ENCODE results near the gene TAL2. TPM values are rescaled to one million over a fixed set of nuclear protein-coding genes. Genes with fewer than 3 reads are reported as not detected.

The TAL2 gene
- total and polyA plus RNA-seq, 3 donors from 2014 or later, result 0.78 TPM; not detected in 2

- Histone ChIP-seq H3K36me3 (ENCODE audit: low read depth, missing control alignments) (no peaks in the 10 kb centered on the region), H3K4me3 (no peak overlapping the region), H3K4me1 (peaks cover 4% of the 10 kb centered on the region), H3K27ac (no peak overlapping the region), H3K27me3 (no peaks in the 10 kb centered on the region), H3K9me3 (no peaks in the 10 kb centered on the region)
- DNase-seq, result no peak
- TF ChIP-seq CTCF (IDR thresholded peaks at IDR 0.05), result no peak
- WGBS, 2 donors, result 78 to 82% methylated on average over 2 of the region's 2 CpGs
- intact Hi-C loops (cut with DNase I; ENCODE audit: low total_unique reads), result no loop called here
Measured at GRCh38 chr9:105658351-105658750, 3.9 kb upstream of the TAL2 start.

DNA sequence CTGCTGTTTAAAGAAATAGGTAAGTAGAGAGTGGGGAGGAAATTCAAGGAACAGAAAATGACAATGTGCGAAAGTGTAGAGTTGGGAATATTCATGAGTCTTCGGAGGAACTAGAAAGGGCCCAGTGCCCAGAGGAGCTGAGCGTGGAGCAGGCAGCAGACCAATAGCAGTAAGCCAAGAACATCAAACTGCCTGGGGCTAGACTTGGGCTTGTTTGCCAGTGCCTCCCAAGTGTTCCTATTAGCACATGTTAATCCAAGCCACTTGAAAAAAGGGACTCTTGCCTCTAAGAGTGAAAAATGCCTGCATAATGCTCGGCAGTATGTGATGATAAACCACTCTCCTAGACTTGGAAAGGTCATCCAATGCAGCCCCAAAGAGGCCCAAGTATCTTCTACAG lies 1.2 kb upstream of the TAL2 start:
- 91 to 92% methylated on average over 4 of the region's 4 CpGs for WGBS, 2 donors
- no peak overlapping the region for H3K27ac ChIP-seq
- TF ChIP-seq CTCF (IDR thresholded peaks at IDR 0.05), result no peak
- TF ChIP-seq POLR2A (IDR thresholded peaks at IDR 0.05), result no peak
- H3K9me3 ChIP-seq, result no peaks in the 10 kb centered on the region
- H3K27me3 ChIP-seq, result no peaks in the 10 kb centered on the region
- DNase-seq, result no peak
- H3K36me3 ChIP-seq (ENCODE audit: low read depth, missing control alignments), result no peaks in the 10 kb centered on the region
- H3K4me3 ChIP-seq, result no peak overlapping the region
- intact Hi-C loops (cut with DNase I; ENCODE audit: low total_unique reads), result no loop called here
- H3K4me1 ChIP-seq, result peaks cover 4% of the 10 kb centered on the region

DNA sequence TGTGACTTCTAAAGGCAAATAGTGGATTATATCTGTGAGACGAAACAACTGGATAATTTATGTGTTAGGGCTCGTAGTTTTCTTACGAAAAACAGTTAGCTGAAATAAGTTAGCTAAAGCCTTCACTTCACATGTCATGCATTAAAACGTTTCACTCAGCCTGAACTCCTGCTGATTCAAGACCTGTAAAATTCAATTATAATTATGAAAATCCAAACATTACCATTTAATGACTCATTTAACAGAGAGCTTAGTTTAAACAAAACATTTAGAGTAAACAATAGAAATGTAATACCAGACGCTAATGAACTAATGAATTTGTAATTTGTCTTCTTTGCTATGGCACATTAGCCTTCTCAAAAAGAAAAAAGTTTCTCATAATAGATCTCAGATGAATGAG lies 1.7 kb downstream of the TAL2 start:
- H3K4me3 ChIP-seq, result no peak overlapping the region
- H3K4me1 ChIP-seq, result no peaks in the 10 kb centered on the region
- TF ChIP-seq CTCF (IDR thresholded peaks at IDR 0.05) (no peak), POLR2A (IDR thresholded peaks at IDR 0.05) (no peak)
- 82 to 83% methylated on average over 5 of the region's 5 CpGs for WGBS, 2 donors
- H3K27ac ChIP-seq, result no peak overlapping the region
- no peaks in the 10 kb centered on the region for H3K9me3 ChIP-seq
- intact Hi-C loops (cut with DNase I; ENCODE audit: low total_unique reads), result no loop called here
- H3K36me3 ChIP-seq (ENCODE audit: low read depth, missing control alignments), result no peaks in the 10 kb centered on the region
- H3K27me3 ChIP-seq, result no peaks in the 10 kb centered on the region
- DNase-seq, result no peak

DNA sequence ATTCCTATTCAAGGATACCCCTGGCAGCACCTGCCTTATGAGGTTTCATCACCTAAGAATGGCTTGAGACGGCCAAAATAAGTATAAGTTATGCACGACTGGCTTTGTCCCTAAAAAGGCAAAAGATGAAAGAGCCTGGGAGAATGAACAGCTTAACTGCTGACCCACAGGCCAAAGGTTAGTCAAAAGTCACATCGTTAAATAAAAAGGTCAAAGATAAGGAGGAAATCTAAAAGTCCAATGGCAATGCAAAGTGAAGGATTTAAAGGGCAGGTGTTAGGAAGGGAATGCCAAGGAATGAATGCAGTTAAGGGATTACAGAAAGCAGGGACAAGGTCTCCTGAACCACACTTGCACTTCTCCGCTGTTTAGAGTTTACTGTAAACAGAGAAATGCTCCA lies 5.6 kb downstream of the TAL2 start:
- H3K36me3 ChIP-seq (ENCODE audit: low read depth, missing control alignments), result no peaks in the 10 kb centered on the region
- intact Hi-C loops (cut with DNase I; ENCODE audit: low total_unique reads), result no loop called here
- H3K9me3 ChIP-seq, result no peaks in the 10 kb centered on the region
- no peak for TF ChIP-seq CTCF (IDR thresholded peaks at IDR 0.05)
- TF ChIP-seq POLR2A (IDR thresholded peaks at IDR 0.05), result no peak
- 47 to 69% methylated on average over 4 of the region's 4 CpGs for WGBS, 2 donors
- H3K4me3 ChIP-seq, result no peak overlapping the region
- H3K27ac ChIP-seq, result no peak overlapping the region
- H3K27me3 ChIP-seq, result no peaks in the 10 kb centered on the region
- no peak for DNase-seq
- H3K4me1 ChIP-seq, result no peaks in the 10 kb centered on the region

- Histone ChIP-seq H3K4me1 (no peaks in the 10 kb centered on the region), H3K27me3 (no peaks in the 10 kb centered on the region), H3K36me3 (ENCODE audit: low read depth, missing control alignments) (no peaks in the 10 kb centered on the region), H3K4me3 (no peak overlapping the region), H3K27ac (no peak overlapping the region), H3K9me3 (no peaks in the 10 kb centered on the region)
- no peak for DNase-seq
- WGBS, 2 donors, result 72 to 79% methylated on average over 3 of the region's 3 CpGs
- TF ChIP-seq CTCF (IDR thresholded peaks at IDR 0.05) (no peak), POLR2A (IDR thresholded peaks at IDR 0.05) (no peak)
- intact Hi-C loops (cut with DNase I; ENCODE audit: low total_unique reads), result no loop called here
Measured at GRCh38 chr9:105670315-105670714, 8.1 kb downstream of the TAL2 start.

Data from testis (tissue), 3 donors.